NOMO-1 treated with dmso at 0.1 percent for 144 hours (cell line): ENCODE data around the gene RLN2.

Source experiments
- DNase-seq: peaks from one replicate; lab custom pipeline; 2025; ENCODE audit not compliant: unreplicated experiment; lab: John Stamatoyannopoulos, UW

RLN2 gene

GRCh38 chr9:5269249-5269715 is 35.2 kb downstream of the RLN2 start:
- no peak for DNase-seq

- no peak for DNase-seq
These were observed 38.6 kb downstream of the RLN2 start for GRCh38 chr9:5265939-5266338.

GRCh38 chr9:5264219-5264595 is 40.3 kb downstream of the RLN2 start:
- no peak for DNase-seq

GRCh38 chr9:5263351-5264218 is 40.9 kb downstream of the RLN2 start:
- no peak for DNase-seq
